HG03571 (cell line): ENCODE measurements around the gene PTPRG.
A peak's percentile ranks its signal among the peaks of the same experiment; 100 is the strongest.

ENCODE experiments used
- ATAC-seq: cut with Tn5 transposase; IDR thresholded peaks from one replicate; pipeline ENCODE4 v1.9.1; 2021; ENCODE audit not compliant: unreplicated experiment

Gene PTPRG

GRCh38 chr3:62201438-62202035 lies 640.2 kb downstream of the PTPRG start:
- ATAC-seq: no peak

GRCh38 chr3:62203152-62203551 lies 641.8 kb downstream of the PTPRG start:
- no peak for ATAC-seq

GRCh38 chr3:62203561-62203960 lies 642.2 kb downstream of the PTPRG start:
- no peak for ATAC-seq

GRCh38 chr3:62207197-62207596 lies 645.8 kb downstream of the PTPRG start:
- no peak for ATAC-seq

GRCh38 chr3:62208385-62208784 lies 647.0 kb downstream of the PTPRG start:
- ATAC-seq: no peak

DNA sequence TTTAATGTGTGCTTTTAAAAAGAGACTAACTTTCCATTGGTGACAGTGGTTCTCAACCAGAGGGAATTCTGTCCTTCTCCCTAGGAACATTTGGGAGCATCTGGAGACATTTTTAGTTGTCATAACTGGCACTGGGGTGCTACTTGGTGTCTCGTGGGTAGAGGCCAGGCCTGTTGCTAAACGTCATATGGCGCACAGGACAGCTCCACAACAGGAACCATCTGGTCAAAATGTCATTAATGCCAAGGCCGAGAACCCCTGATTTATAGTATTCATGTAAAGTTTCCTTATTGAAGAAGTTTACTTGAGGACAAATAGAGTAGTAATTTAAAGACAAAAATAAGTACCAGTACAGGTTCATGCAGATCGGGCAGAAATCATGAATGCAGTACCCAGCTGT lies 647.7 kb downstream of the PTPRG start:
- ATAC-seq: no peak

DNA sequence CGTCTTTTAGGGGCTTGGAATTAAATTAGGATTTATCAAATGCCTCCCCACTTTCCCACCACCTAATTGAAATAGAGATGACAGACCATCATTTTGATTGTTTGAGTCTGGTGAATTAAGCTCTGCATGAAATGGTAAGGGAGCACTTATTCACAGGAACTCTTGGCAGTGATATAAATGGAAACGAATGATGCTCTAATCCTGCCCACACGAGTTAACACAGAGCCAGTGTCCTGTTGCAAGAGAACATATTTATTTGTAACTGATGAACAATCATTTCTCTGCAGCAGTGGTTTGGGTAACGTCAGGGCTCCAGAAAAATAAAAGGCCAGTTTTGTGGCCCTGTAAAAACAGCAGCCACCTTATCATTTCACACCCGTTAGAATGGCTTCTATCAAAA lies 648.6 kb downstream of the PTPRG start:
- ATAC-seq: no peak

GRCh38 chr3:62211675-62212429 lies 650.5 kb downstream of the PTPRG start:
- ATAC-seq: no peak

DNA sequence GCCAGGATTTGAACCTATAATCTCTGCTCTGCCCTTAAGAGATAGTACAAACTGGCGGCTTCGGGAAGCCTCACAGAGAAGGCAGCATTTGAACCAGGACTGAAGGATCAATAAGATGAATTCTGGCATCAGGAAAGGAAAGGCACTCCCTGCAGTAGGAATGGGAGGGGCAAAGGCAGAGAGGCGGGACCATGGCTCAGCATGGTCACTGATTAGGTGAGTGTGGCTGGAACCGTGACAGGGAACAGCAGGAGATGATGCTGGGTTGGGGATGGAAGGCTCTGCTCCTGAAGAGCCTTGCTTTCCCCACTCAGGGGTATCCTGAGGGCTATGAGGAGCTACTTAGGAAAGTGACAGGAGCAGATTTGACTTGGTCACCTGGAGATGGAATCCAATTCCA lies 653.5 kb downstream of the PTPRG start:
- ATAC-seq: no peak

DNA sequence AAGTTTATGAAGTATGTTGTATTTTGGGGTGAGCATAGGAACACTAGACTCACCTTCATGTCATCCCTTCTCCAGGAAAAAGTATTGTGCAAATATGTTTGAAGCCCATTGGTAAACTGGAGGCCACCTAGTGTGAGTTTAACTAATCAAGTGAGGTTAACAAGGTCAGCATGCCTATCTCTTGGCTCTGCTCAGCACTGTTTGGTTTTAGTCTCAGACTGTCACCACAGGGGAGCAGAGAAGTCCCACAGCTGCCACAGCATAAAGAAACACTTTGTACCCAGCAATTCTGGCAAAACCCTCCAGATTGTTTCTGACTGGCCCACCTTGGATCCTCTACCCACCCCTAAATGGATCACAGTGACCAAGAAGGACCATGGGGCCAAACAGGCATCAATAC lies 659.2 kb downstream of the PTPRG start:
- ATAC-seq: no peak

GRCh38 chr3:62225051-62225450 lies 663.7 kb downstream of the PTPRG start:
- no peak for ATAC-seq

DNA sequence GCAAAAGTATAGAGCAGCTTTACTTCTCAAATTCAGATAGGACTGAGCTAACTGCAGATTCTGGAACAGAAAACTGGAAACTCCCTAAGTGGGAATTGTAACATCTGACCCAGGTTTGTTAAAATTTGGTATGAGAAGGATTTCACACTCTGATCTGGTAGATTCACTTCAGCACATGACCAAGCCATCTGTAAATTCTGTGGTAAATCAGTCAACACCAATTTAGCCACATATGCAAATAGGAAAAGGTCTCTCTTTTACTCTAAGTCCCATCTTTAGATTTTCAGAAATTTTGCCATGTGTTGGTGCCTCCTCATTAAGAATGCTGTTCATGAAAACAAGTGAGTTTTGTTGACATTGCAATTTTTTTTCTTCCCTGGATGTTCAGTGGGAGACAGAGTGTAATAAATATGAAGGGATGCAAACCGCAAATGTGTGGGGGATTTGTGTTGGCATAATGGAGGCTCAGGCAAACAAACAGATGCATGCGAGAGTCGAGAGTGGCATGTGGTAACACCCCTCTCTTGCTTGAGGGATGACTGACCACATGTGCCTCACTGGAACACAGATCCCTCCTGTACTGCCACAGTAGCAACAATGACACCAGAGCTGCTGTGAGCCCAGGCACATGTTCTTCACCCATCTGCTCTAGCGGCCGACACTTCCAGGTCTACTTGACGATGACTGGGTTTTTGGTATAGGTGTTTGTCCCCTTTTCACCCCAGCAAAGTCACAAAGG lies 665.4 kb downstream of the PTPRG start:
- ATAC-seq: no peak

DNA sequence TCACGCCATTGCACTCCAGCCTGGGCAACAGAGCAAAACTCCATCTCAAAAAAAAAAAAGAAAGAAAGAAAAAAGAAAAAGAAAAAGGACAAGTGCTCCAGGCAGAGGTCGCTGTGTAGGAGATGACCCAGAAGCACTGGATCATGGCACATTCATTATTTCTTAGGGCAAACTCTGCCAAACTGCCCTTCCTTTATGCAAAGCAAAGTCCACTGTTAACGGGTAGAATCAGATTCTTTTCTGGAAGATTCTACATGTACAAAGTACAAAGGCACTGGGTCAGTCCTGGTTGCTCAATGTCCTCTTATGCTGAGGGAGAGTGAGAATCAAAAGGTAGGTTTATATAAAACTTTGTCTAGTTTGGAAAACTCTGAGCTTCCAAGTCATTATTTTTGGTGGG lies 667.1 kb downstream of the PTPRG start:
- ATAC-seq: no peak

- ATAC-seq: no peak
These were observed 667.8 kb downstream of the PTPRG start for GRCh38 chr3:62229211-62229610.

DNA sequence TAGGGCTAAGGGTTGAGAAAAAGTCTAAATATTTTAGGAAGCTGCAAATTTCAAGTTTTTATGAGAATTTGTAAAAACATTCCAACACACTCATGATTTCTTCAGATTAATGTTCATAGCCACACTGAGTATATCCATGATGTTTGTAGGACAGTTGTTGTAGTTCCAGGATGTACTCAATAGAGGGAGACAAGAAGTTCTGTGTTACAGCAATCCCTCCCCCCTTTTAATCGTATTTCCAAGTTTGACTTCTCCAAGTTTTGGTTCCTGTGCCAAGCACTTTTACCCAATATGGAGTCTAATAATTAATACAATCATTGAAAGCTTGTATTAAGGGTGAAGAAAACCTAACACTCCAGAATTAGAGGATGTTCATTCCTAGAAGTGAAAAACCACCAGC lies 668.5 kb downstream of the PTPRG start:
- no peak for ATAC-seq

GRCh38 chr3:62233065-62233464 lies 671.7 kb downstream of the PTPRG start:
- ATAC-seq: no peak

- no peak for ATAC-seq
These were observed 674.6 kb downstream of the PTPRG start for GRCh38 chr3:62236016-62236415.

GRCh38 chr3:62237286-62237948 lies 676.0 kb downstream of the PTPRG start:
- ATAC-seq: peak; percentile 17

- ATAC-seq: peak; percentile 50
These were observed 676.6 kb downstream of the PTPRG start for GRCh38 chr3:62238003-62238402.

DNA sequence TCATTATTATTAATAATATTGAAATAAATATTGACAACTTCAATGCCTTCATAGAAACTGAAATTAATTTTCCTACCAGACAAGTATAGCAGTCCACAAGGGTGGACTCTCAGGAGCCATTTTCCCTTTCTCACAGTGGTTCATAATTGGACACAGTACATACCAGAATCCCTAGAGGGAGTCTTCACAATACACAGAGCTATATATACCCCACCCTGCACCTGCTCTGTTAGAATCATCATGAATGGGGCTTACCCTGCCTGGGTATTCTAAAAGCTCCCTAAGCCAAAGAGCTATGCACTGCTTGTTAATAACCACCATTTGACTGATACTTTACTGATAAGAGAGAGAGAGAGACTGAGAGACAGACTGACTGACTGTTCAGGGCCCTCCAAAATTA lies 677.1 kb downstream of the PTPRG start:
- ATAC-seq: no peak

- no peak for ATAC-seq
These were observed 679.9 kb downstream of the PTPRG start for GRCh38 chr3:62241279-62241678.
